Coronary artery (tissue), 2 donors: ENCODE data around the gene TMEM150A.
"Not testable (repeated sequence)": the region's sequence is repeated elsewhere in the genome, so short reads cannot be mapped to it uniquely, and the experiment has no call there.

Source experiments
- DNase-seq: peaks from one replicate; pipeline ENCODE4 v3.0.0-alpha.2; 2017; ENCODE audit warnings: low spot score
- H3K27ac ChIP-seq, 2 donors: fragments of 200-600 bp; sonication (generic); one replicate each; pipeline ENCODE4 v1.5.1; 2016 to 2019
- H3K4me3 ChIP-seq: fragments of 200-600 bp; sonication (generic); 2 replicates; pipeline ENCODE4 v1.5.1; 2016; ENCODE audit warnings: mild to moderate bottlenecking, moderate library complexity
- TF ChIP-seq, protein P1 (sequence below): fragments of 200-600 bp; sonication (generic); IDR thresholded peaks from one replicate; pipeline ENCODE4 v1.5.1; 2019; ENCODE audit warnings: antibody characterized with exemption

The TMEM150A gene

DNA sequence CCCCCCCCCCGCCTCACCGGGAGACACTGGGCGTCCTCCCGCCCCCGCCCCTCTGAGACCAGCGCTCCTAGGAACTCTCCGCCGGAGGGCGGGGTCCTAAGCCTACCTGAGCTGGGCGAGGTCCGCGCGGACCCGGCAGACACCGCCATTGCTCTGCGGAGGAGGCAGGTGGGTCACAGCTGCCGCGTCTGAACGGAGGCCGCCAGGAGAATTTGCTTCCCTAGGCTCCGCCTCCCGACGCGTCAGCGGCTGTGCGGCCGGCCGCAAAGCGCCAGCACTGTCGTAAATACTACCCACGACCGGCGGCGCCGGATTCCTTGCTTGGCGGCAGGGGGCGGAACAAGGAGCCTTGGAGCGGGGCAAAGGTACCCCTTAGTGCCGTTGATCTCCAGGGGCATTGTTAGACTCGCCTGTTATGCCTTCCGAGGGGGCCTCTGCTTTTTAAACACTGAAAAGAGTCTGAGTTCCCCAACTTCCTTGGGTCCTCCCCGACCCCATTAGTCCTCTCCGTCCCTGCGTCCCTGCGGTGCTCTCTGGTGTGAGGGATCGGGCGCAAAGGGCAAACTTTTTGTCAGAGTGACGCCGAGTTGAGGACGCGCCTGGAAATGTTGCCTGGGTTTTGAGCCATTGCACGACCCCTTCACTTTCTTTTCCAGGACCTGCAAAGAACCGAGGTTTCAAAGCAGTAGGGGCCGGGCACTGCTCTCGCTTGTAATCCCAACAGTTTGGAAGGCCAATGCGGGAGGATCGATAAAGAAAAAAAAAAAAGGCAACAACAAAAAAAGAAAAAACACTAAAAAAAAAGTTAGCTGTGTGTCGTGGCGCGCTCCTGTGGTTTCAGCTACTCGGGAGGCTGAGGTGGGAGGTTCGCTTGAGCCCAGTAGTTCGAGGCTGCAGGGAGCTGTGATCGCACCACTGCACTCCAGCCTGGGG, 41.0 kb downstream of the TMEM150A start, which contains the start of gene GGCX:
TSS of gene GGCX (minus strand) at position 214 of the 933 bp plus-strand sequence. CDS start at position 149, 65 bp downstream.
- peak within 1 kb of the TSS; percentile 89 for H3K4me3 ChIP-seq

DNA sequence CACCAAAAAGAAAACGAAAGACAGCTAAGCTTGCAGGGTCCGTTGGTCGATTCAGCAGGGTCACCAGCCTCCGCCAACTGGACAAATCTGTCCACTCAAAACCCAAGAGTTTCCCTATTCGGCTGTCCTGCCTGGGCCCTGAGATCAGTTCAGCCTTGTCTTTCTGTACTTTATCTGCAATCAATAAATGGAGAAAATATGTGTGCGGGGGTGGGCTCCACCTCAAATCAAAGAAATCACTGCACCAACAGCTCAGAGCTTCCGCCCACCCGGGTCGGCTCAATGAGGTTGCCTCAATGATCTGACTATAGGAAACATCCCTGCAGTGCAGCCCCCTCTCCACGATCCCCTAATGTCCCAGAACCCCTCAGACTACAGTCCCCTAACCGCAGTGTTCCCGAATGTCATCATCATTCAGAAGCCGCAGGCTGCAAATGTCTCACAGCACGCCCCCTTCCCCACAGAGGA, 41.7 kb downstream of the TMEM150A start:
- Histone ChIP-seq H3K4me3 (peak overlapping the region; percentile 89), H3K27ac (peak overlapping the region; percentile 79 to 91)
- no peak for DNase-seq
- TF ChIP-seq, protein P1, sequence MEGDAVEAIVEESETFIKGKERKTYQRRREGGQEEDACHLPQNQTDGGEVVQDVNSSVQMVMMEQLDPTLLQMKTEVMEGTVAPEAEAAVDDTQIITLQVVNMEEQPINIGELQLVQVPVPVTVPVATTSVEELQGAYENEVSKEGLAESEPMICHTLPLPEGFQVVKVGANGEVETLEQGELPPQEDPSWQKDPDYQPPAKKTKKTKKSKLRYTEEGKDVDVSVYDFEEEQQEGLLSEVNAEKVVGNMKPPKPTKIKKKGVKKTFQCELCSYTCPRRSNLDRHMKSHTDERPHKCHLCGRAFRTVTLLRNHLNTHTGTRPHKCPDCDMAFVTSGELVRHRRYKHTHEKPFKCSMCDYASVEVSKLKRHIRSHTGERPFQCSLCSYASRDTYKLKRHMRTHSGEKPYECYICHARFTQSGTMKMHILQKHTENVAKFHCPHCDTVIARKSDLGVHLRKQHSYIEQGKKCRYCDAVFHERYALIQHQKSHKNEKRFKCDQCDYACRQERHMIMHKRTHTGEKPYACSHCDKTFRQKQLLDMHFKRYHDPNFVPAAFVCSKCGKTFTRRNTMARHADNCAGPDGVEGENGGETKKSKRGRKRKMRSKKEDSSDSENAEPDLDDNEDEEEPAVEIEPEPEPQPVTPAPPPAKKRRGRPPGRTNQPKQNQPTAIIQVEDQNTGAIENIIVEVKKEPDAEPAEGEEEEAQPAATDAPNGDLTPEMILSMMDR: no peak

More for the DNA sequence above, 41.0 kb downstream of the TMEM150A start, which contains the start of gene GGCX:
- peak; percentile 96 for DNase-seq
- H3K27ac ChIP-seq: peak within 1 kb of the TSS; percentile 79 to 91
- TF ChIP-seq, protein P1: no peak

DNA sequence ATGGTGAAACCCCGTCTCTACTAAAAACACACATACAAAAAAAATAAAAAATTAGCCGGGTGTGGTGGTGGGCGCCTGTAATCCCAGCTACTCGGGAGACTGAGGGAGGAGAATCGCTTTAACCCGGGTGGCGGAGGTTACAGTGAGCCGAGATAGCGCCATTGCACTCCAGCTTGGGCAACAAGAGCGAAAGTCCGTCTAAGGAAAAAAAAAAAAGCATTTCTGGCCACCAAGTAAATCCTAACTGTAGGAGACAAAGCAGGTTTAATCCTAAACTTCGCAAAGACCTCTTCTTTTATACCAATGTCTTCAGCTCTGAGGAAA, 42.1 kb downstream of the TMEM150A start:
- not testable (repeated sequence) for DNase-seq, H3K27ac ChIP-seq
- peak overlapping the region; percentile 89 for H3K4me3 ChIP-seq

DNA sequence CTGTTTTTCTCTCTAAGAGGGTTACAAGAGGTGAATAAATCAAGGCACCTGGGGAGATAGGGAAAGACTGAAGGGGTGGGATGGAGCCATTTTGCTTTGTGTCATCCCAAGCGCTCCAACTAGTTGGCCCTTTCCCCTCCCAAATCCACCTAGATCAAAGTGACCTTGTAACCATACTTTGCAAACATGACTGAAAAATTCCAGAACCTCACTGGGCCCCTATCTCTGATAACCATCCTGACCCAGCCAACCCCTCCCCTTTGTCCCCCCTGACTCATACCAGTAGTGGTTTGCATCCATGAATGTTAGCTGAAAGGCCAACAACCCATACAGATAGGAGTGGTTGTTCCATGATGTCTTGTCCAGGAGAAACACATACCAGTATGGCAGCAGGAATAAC, 44.3 kb downstream of the TMEM150A start:
- H3K27ac ChIP-seq: no peak overlapping the region
- H3K4me3 ChIP-seq: no peak overlapping the region
- TF ChIP-seq, protein P1: no peak
- DNase-seq: no peak

DNA sequence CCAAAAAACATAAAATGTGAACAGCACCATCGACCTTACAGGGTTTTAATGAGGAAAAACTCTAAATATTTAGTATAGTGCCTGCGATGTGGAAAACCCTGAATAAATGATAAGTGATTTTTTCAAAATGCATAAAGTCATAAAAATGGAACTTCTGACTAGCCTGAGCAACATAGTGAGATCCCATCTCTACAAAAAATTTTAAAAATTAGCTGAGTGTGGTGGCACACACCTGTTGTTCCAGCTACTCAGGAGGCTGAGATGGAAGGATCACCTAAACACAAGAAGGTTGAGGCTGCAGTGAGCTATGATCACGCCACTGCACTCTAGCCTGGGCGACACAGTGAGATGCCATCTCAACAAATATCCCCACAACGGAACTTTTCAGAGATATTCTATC, 45.4 kb downstream of the TMEM150A start:
- no peak overlapping the region for H3K27ac ChIP-seq
- no peak for DNase-seq
- no peak overlapping the region for H3K4me3 ChIP-seq
- TF ChIP-seq, protein P1: no peak

DNA sequence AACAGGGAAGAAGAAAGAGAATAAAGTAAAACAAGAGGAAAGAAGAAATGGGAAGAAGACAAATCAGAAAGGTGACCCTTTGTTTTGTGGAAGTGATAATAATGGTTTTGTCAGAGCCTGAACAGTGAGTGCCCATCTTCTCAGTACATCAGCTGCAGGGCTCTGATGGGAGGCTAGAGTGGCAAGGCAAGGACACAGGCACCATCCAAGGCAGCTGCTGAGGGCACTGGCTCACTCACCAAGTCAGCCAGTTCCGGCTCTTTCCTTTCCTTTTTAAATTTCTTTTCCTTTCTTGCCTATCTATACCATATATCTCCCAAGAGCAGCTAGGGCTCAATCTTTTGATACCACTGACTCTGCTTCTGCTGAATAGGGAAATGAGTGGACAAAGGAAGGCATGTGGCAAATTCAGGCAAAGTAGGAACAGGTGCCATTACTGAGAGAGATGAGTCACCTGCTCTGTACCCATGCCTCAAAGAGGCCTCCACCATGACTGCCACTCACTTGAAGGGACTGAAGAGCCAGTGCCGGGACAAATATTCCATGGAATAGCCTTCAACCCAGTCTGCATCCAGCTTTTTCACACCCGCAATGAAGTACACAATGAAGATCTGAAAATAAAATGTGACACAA, 47.4 kb downstream of the TMEM150A start:
- no peak for DNase-seq
- Histone ChIP-seq H3K4me3 (no peak overlapping the region), H3K27ac (no peak overlapping the region)
- TF ChIP-seq, protein P1: no peak

DNA sequence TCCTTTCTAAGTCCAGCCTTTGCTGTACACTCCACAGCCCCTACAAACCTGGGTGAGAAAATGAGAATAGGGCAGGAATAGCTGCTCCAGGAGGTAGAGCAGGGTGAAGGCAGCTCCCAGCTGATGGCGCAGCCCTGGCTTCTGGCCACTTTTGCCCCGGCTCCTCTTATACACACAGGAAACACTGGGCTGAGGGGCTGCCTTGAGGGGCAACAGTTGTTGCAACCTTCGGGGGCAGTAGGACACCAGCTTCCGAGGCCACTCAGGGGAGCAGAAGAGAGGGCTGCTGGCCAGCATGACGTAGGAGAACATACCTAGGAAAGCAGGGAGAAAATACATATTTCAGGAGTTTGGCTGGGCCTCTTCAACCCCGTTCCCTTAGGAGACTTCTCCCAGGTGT, 49.3 kb downstream of the TMEM150A start:
- no peak for DNase-seq
- no peak overlapping the region for H3K4me3 ChIP-seq
- TF ChIP-seq, protein P1: no peak
- H3K27ac ChIP-seq: no peak overlapping the region
